ENCODE measurements around the gene INSRR.

Gene INSRR

GRCh38 chr1:156873659-156874058, 14.7 kb upstream of the INSRR start:
- DNase-seq, result no peak

- DNase-seq, result no peak
These were observed 10.5 kb upstream of the INSRR start for GRCh38 chr1:156869455-156869854.

DNA sequence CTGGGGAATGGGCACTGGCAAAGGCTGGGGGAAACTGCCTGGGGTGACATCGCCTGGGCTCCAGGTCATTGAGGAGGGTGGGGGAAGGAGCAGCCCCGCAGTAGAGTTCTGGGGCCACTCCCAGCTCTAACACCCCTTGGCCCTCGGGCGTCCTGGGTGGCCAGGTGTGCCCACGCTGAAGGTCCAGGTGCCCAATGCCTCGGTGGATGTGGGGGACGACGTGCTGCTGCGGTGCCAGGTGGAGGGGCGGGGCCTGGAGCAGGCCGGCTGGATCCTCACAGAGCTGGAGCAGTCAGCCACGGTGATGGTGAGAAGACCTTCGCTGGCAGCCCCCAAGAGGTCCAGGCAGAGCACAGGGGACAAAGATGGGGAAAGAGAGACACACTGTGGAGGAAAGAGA, 9.4 kb upstream of the INSRR start:
- no peak for DNase-seq

DNA sequence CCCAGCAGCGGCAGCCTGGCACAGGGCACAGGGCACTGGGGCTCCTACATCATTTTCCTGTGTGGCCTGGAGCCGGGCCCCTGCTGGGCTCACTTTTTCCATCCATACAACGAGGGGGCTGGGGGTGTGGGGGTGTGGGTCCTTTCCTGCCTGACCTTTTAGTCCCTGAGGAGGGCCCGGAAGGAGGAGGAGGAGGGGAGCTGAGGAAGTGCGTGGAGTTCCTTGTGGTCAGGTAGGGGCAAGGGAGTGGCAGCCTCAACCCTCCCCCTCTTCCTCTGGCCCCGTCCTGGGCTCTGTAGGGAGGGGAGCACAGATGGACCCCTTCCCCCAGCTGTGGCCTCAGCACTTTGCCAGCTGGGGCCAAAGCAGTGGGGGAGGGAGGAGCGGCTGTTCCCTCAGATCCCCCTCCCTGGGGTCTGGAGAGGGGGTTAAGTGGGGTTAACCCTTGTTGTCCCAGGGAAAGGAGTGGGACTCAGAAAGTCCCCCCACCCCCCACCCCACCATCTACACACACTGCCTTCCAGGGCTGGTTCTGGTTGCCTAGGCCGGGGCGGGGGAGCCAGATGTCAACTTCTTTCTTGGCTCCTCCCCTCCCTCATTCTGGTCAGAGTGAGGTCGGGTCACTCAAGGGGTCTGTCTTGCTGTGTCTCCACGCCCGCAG, 7.5 kb upstream of the INSRR start:
- DNase-seq, result no peak

- DNase-seq, result no peak
These were observed 6.9 kb upstream of the INSRR start for GRCh38 chr1:156865865-156866248.

GRCh38 chr1:156865258-156865657, 6.3 kb upstream of the INSRR start:
- no peak for DNase-seq

GRCh38 chr1:156864796-156865195, 5.9 kb upstream of the INSRR start:
- no peak for DNase-seq

- DNase-seq, result no peak
These were observed 4.7 kb upstream of the INSRR start for GRCh38 chr1:156863631-156864030.

GRCh38 chr1:156862997-156863599, 4.2 kb upstream of the INSRR start:
- no peak for DNase-seq

DNA sequence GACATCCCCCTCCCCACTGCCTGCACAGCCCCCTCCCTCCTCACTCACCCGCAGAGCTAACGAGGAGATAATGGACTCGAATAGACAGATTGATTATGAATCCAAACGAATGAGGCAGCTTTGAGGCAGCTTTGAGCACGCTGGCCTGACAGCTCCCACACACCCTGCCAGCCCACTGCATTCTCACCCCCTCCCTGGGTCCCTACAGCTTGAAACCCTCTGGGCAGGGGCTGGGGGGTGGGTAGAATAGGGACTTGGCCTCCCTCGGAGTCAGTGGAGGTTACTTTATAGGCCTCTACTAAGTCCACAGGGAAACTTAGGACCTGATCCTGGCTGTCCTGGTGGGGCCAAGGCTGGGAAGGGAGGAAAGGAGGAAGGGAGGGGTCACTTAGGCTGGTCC, 3.7 kb upstream of the INSRR start:
- no peak for DNase-seq

DNA sequence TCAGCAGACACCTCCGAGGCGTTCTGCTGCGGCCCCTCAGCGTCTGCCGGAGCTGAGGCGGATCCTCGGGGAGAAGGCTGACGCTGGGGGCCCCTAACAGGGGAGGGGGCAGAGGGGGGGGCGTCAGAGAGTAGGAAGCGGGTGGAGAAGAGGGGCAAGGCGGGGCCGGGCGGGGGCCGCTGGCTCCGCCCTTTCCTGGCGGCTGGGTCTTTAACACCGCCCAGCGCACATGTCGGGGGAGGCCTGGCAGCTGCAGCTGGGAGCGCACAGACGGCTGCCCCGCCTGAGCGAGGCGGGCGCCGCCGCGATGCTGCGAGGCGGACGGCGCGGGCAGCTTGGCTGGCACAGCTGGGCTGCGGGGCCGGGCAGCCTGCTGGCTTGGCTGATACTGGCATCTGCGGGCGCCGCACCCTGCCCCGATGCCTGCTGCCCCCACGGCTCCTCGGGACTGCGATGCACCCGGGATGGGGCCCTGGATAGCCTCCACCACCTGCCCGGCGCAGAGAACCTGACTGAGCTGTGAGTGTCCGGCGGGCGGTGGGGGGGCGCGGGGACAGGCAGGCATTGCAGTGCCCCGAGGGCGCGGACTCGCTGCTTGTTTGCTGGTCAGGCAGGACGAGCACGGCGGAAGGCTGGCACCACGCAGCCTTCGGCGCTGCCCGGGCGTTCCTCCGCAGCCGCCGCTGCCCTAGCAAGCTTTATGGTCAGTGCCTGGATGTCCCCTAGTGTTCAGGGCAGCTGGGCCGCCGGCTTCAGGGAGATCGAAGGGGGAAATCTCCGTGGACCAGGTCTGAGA, 1.9 kb upstream of the INSRR start, which contains the start of gene NTRK1:
NTRK1 (plus strand) TSS at position 238 of the 796 bp plus-strand sequence; CDS start at position 308, 70 bp downstream.
- no peak for DNase-seq

DNA sequence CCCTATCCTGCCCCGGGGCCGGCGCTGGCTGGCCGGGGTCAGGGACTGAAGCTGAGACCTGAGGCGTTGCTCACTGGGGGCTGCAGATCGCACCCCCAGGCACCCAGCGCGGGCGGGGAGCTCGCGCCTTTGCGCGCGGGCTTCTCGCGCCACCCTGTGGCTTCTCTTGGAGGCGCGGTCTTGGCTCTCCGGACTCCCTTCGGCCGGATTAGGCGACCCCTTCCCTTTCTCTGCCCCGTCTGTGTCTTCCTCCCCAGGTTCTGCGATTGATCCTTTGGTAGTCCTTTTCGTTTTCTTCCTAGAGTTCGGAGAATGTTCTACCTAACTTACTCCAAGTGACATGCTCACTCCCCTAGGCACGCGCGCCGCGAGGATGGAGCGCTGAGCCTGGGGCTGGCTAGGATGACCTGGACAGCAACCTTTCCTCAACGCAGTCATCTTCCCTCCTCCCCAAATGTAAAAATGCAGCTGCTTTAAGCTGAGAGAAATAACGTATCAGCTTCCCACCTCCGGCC, 1.3 kb upstream of the INSRR start:
- DNase-seq, result no peak

DNA sequence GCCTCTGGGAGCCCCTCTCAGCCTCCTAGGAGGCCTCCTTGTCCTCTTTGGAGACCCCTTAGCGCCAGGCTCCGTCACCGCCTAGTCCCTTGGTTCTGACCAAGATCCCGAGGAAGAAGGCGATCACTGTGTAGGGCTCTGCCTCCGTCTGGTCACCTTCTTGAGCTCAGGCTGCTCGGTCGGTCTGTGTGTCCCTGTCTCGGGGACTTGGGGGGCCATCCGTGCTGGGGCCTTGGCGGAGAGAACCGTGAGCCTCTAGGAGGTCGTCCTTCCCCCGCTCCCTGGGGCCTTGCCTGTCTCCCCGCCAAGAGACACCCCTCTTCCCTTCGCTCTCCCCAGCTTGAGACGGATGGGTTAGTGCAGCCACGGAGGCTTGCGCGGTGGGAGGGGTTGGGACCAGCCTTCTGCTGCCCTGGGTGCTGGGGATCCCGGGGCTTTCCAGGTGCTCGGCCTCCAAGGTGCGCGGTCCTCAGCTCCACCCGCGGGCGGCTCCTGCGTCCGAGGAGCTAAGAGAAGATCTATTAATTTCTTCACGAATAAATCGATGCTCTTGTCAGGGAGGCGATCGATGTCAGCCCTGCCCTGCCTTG, 701 bp upstream of the INSRR start:
- DNase-seq, result no peak

GRCh38 chr1:156858555-156858956, 361 bp downstream of the INSRR start:
- DNase-seq, result no peak

DNA sequence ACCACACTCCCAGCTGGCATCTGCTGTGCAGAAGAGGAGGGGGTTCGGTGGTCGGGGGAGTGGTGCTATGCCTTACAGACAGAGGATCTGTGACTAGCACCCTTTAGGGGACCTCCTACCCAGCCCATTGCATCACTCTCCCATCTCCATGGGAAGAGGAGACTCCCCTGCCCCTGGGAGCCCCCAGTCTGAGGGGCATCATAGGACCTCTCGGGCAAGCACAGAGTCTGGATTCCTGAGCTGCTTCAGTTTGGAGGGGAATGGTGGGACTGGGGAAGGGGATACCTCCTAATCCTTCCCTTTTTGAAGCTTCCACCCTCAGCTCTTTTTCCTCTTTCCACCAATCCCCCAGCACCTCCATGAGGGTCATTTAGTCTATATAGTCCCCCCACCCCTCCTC, 1.4 kb downstream of the INSRR start:
- no peak for DNase-seq

- no peak for DNase-seq
These were observed 2.6 kb downstream of the INSRR start for GRCh38 chr1:156856282-156856785.

- no peak for DNase-seq
These were observed 4.3 kb downstream of the INSRR start for GRCh38 chr1:156854634-156855033.

GRCh38 chr1:156853761-156854160, 5.2 kb downstream of the INSRR start:
- no peak for DNase-seq

- DNase-seq, result no peak
These were observed 6.5 kb downstream of the INSRR start for GRCh38 chr1:156852418-156852874.

GRCh38 chr1:156851779-156852417, 7.0 kb downstream of the INSRR start:
- no peak for DNase-seq

DNA sequence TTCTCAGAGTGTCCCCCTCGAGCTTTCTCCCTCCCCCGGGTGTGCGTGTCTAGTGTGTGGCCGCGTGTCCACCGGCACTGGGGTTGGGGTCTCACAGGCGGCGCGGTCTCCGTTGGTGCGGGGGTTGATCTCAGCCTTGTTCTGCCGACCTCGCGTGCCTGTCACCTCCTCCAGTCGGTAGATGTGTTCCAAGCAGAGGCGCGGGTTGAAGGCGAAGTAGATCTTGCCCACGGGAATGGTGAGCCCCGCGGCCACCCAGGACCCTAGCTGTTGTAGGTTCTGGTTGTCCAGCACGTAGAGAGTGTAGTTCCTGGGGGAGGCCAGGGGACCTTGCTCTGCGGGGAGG, 9.8 kb downstream of the INSRR start:
- DNase-seq, result no peak

GRCh38 chr1:156848461-156849150, 10.3 kb downstream of the INSRR start:
- DNase-seq, result no peak
